Loucy (cell line): ENCODE measurements around the gene MICAL3.

Experiments used
- H2AFZ ChIP-seq: fragments of 200-600 bp; sonication (generic); 2 replicates; pipeline ENCODE4 v1.6.0; 2016; ENCODE audit warnings: antibody characterized with exemption, mild to moderate bottlenecking, low read length, moderate library complexity
- H3F3A ChIP-seq: fragments of 200-600 bp; 2 replicates; pipeline ENCODE4 v1.6.0; 2016; ENCODE audit warnings: antibody characterized with exemption, low read depth, mild to moderate bottlenecking
- H3K27me3 ChIP-seq: fragments of 200-600 bp; sonication (generic); 2 replicates; pipeline ENCODE4 v1.6.1; 2014; ENCODE audit warnings: low read length, mild to moderate bottlenecking; ENCODE audit not compliant: insufficient read depth, poor library complexity, severe bottlenecking
- H3K36me3 ChIP-seq: fragments of 200-600 bp; sonication (generic); 2 replicates; pipeline ENCODE4 v1.6.1; 2016; ENCODE audit warnings: low read length; ENCODE audit not compliant: insufficient read depth
- H3K4me1 ChIP-seq: fragments of 200-600 bp; sonication (generic); 2 replicates; pipeline ENCODE4 v1.5.1; 2014; ENCODE audit warnings: low read length, mild to moderate bottlenecking; ENCODE audit not compliant: insufficient read depth, poor library complexity, severe bottlenecking
- H3K4me2 ChIP-seq: fragments of 200-600 bp; sonication (generic); 2 replicates; pipeline ENCODE4 v1.6.0; 2014; ENCODE audit warnings: antibody characterized with exemption, low read length, low read depth, mild to moderate bottlenecking; ENCODE audit not compliant: poor library complexity, severe bottlenecking
- H3K4me3 ChIP-seq: fragments of 200-600 bp; sonication (generic); 2 replicates; pipeline ENCODE4 v1.5.1; 2014; ENCODE audit warnings: low read length, mild to moderate bottlenecking, mixed read lengths; ENCODE audit not compliant: poor library complexity, severe bottlenecking
- H3K79me2 ChIP-seq: fragments of 200-600 bp; sonication (generic); 2 replicates; pipeline ENCODE4 v1.6.1; 2014; ENCODE audit warnings: low read length; ENCODE audit not compliant: insufficient read depth
- H3K9ac ChIP-seq: fragments of 200-600 bp; sonication (generic); 2 replicates; pipeline ENCODE4 v1.6.0; 2014; ENCODE audit warnings: mild to moderate bottlenecking, low read depth, low read length, moderate library complexity; ENCODE audit not compliant: poor library complexity, severe bottlenecking
- H3K9me2 ChIP-seq: fragments of 200-600 bp; sonication (generic); replicated peaks from 2 replicates; pipeline ENCODE4 v1.6.1; 2016; ENCODE audit warnings: low read depth, low read length, mixed read lengths
- H3K9me3 ChIP-seq: fragments of 200-600 bp; sonication (generic); 2 replicates; pipeline ENCODE4 v1.6.1; 2014; ENCODE audit warnings: mild to moderate bottlenecking, antibody characterized with exemption, low read length, low read depth; ENCODE audit not compliant: insufficient read depth
- H4K20me1 ChIP-seq: fragments of 200-600 bp; sonication (generic); 2 replicates; pipeline ENCODE4 v1.6.0; 2014; ENCODE audit warnings: antibody characterized with exemption, low read length, mild to moderate bottlenecking; ENCODE audit not compliant: insufficient read depth, poor library complexity, severe bottlenecking
- CTCF ChIP-seq: fragments of 200-600 bp; sonication (generic); conservative IDR thresholded peaks from 2 replicates; pipeline ENCODE4 v1.5.1; 2014; ENCODE audit warnings: mild to moderate bottlenecking, antibody characterized with exemption, low read length
- EZH2phosphoT487 ChIP-seq: fragments of 200-600 bp; IDR thresholded peaks from 2 replicates; pipeline ENCODE4 v1.6.1; 2018; ENCODE audit warnings: antibody characterized with exemption, mild to moderate bottlenecking, moderate library complexity, borderline replicate concordance

The MICAL3 gene

GRCh38 chr22:17890892-17891291, 133.5 kb downstream of the MICAL3 start:
- H3K27me3 ChIP-seq, result no peaks in the 10 kb centered on the region
- peaks cover 81% of the 10 kb centered on the region; the same call in 1 of the 2 replicates for H3K36me3 ChIP-seq
- no peaks in the 10 kb centered on the region for H3K9me2 ChIP-seq
- no peaks in the 10 kb centered on the region for H4K20me1 ChIP-seq
- H3K4me3 ChIP-seq, result no peak overlapping the region
- H3K79me2 ChIP-seq, result no peaks in the 10 kb centered on the region
- no peak overlapping the region for H3K9ac ChIP-seq
- no peaks in the 10 kb centered on the region for H3K4me1 ChIP-seq
- no peak overlapping the region for H2AFZ ChIP-seq
- H3F3A ChIP-seq, result no peaks in the 10 kb centered on the region
- TF ChIP-seq EZH2phosphoT487 (no peak), CTCF (no peak)
- no peaks in the 10 kb centered on the region for H3K9me3 ChIP-seq
- H3K4me2 ChIP-seq, result no peak overlapping the region

GRCh38 chr22:17890245-17890671, 134.1 kb downstream of the MICAL3 start:
- Histone ChIP-seq H3K79me2 (no peaks in the 10 kb centered on the region), H4K20me1 (no peaks in the 10 kb centered on the region), H3K27me3 (no peaks in the 10 kb centered on the region), H2AFZ (no peak overlapping the region), H3K9me3 (no peaks in the 10 kb centered on the region), H3K4me2 (no peak overlapping the region), H3K9ac (no peak overlapping the region), H3K4me3 (no peak overlapping the region), H3K9me2 (no peaks in the 10 kb centered on the region), H3K36me3 (peaks cover 81% of the 10 kb centered on the region), H3F3A (no peaks in the 10 kb centered on the region), H3K4me1 (no peaks in the 10 kb centered on the region)
- no peak for TF ChIP-seq EZH2phosphoT487

DNA sequence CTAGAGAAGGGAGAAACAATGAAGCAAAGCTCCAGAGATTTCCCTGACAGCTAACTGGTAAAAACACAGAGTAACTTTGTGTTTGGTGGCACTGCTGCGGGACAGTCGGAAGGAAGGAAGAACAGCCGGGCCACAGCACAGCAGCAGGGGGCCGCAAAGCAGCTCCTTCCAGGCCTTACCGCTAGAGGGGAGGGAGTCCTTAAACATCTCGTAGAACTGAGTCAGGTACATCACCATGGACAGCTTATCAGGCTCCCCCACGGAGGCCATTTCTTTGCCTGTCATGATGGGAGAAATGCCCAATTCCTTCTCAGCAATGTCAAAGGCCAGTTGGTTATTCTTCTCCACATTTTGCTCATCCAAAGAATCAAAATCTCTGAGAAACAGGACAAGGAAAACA, 135.5 kb downstream of the MICAL3 start:
- Histone ChIP-seq H3K79me2 (no peaks in the 10 kb centered on the region), H2AFZ (no peak overlapping the region), H3K4me2 (no peak overlapping the region), H3K27me3 (no peaks in the 10 kb centered on the region), H3K4me3 (no peak overlapping the region), H4K20me1 (no peaks in the 10 kb centered on the region), H3K36me3 (peaks cover 85% of the 10 kb centered on the region), H3K9me2 (no peaks in the 10 kb centered on the region), H3F3A (no peaks in the 10 kb centered on the region), H3K9me3 (no peaks in the 10 kb centered on the region), H3K4me1 (no peaks in the 10 kb centered on the region), H3K9ac (no peak overlapping the region)
- TF ChIP-seq EZH2phosphoT487 (no peak), CTCF (no peak)

DNA sequence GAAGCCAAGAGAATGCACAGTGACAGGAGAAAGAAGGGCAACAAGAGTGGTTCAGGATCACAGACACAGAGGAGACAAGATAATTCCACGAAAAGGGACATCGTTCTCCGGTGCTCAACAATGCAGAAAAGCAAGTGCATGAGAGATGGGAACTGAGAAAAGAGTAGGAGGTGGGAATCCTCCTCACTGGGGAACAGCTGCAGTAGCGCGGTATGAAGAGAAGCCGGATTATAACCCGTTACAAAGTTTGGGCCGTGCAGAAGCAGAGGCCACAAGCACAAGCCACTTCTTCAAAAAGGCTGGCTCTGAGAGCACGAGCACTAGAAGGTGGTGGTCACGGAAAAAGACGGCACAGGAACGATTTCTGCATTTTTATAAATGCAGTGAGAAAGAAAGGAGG, 135.9 kb downstream of the MICAL3 start:
- no peak overlapping the region for H3K4me3 ChIP-seq
- H3K79me2 ChIP-seq, result no peaks in the 10 kb centered on the region
- no peaks in the 10 kb centered on the region for H3K4me1 ChIP-seq
- no peak overlapping the region for H3K4me2 ChIP-seq
- H2AFZ ChIP-seq, result no peak overlapping the region
- H4K20me1 ChIP-seq, result no peaks in the 10 kb centered on the region
- H3K9me2 ChIP-seq, result no peaks in the 10 kb centered on the region
- H3K36me3 ChIP-seq, result peaks cover 85% of the 10 kb centered on the region
- no peaks in the 10 kb centered on the region for H3K9me3 ChIP-seq
- H3K9ac ChIP-seq, result no peak overlapping the region
- H3F3A ChIP-seq, result no peaks in the 10 kb centered on the region
- H3K27me3 ChIP-seq, result no peaks in the 10 kb centered on the region
- TF ChIP-seq CTCF (no peak), EZH2phosphoT487 (no peak)
